LNCaP clone FGC (cell line): Measurements from ENCODE around the gene TRIP13.
"Not testable (repeated sequence)": the region's sequence is repeated elsewhere in the genome, so short reads cannot be mapped to it uniquely, and the experiment has no call there.

Experiments used
- DNase-seq: peaks from one replicate; pipeline ENCODE4 v3.0.0-alpha.2; 2011; ENCODE audit warnings: low read depth
- H3K4me3 ChIP-seq: 2 replicates; pipeline ENCODE4 v1.5.1; 2011; ENCODE audit warnings: mild to moderate bottlenecking, low read depth, low read length, control low read depth
- CTCF ChIP-seq: IDR thresholded peaks from 2 replicates; pipeline ENCODE4 v1.5.1; 2012; ENCODE audit warnings: mild to moderate bottlenecking; ENCODE audit not compliant: control insufficient read depth, insufficient read depth; ENCODE audit errors: extremely low read depth

The TRIP13 gene

DNA sequence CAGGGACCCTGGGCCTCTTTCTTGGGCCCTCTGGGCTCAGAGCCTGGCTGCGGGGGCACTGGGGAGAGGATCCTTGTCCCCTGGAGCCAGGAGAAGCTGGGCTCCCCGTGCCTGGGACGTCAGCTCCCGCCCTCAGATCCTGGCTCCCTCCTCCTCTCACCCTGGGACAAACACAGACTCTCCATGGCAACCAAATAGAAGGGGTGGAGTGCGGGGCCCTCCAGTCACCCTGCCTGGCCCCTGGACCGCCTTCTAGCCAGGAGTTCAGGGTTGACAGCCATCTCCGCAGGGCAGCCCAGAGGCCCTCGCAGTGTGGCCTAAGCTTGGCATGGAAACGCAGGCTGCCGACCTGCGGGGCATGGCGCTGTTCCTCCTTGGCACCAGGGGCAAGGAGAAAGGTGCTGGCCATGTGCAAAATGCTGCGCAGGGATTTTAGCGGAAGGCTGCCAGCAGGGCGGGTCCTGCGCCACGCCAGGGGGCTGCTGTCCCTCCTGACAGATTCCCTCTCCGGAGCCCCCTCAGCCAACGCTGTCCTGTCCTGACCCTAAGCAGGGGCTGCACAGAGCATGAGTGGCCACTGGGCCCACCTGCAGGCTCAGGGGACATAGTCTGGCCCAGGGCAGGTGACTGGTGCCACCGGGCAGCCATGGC, 42.9 kb upstream of the TRIP13 start:
- peak overlapping the region; percentile 44 for H3K4me3 ChIP-seq
- no peak for TF ChIP-seq CTCF
- DNase-seq, result no peak

DNA sequence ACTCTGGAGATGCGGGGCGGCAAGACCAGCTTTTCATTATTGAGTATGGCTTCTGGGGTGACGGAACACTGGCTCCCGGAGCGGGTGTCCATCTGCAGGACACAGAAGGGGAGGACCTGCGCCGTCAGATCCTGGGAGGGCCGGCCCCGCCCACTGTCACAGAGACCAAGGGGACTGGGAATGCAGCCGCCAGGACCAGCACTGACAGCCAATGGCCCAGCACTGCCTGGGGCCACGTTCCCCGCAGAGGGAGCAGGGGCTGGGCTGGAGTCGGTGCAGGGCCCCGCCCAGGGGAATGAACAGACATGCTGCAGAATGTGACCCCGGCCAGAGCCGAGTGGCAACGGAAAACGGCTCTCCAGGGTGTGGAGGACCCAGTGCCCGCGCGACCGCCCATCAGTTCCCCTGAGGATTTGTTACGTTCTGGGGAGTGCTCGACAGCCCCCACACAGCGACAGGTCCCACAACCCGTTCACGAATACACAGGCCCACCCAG, 42.1 kb upstream of the TRIP13 start, which contains the start of gene ZDHHC11:
Gene ZDHHC11, minus strand, starts transcription at position 476 of the 496 bp plus-strand sequence. Its CDS starts 384 bp downstream, at position 92.
- DNase-seq, result no peak
- peak within 1 kb of the TSS; percentile 44 for H3K4me3 ChIP-seq

DNA sequence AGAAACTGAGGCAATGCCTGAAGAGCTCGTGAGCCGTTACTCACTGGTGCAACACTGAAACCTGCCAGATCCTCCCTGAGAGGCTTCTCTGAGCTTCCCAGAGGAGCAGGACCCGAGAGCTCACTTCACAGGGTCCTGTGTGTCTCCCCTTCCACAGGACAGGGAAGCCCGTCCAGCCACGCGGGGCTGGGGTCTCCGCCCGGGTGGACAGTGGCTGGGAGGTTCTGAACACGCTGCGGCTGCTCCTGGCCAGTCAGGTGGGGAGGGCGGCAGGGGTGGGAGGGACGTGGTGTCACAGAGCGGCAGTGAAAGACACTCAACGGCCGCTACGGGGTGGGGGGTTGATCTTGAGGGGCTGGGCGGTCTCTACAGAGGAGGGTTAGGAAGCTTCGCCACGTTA, 41.6 kb upstream of the TRIP13 start:
- H3K4me3 ChIP-seq, result no peak overlapping the region
- TF ChIP-seq CTCF, result no peak
- no peak for DNase-seq

More for the DNA sequence above, 42.1 kb upstream of the TRIP13 start, which contains the start of gene ZDHHC11:
- no peak for TF ChIP-seq CTCF

GRCh38 chr5:851553-851952, 41.1 kb upstream of the TRIP13 start:
- H3K4me3 ChIP-seq, result no peak overlapping the region
- TF ChIP-seq CTCF, result no peak
- DNase-seq, result no peak

GRCh38 chr5:852018-852417, 40.7 kb upstream of the TRIP13 start:
- TF ChIP-seq CTCF, result no peak
- no peak for DNase-seq

GRCh38 chr5:852431-853401, 40.0 kb upstream of the TRIP13 start:
- no peak for TF ChIP-seq CTCF
- no peak for DNase-seq
- no peak overlapping the region for H3K4me3 ChIP-seq

More at GRCh38 chr5:852018-852417, 40.7 kb upstream of the TRIP13 start:
- H3K4me3 ChIP-seq, result no peak overlapping the region

DNA sequence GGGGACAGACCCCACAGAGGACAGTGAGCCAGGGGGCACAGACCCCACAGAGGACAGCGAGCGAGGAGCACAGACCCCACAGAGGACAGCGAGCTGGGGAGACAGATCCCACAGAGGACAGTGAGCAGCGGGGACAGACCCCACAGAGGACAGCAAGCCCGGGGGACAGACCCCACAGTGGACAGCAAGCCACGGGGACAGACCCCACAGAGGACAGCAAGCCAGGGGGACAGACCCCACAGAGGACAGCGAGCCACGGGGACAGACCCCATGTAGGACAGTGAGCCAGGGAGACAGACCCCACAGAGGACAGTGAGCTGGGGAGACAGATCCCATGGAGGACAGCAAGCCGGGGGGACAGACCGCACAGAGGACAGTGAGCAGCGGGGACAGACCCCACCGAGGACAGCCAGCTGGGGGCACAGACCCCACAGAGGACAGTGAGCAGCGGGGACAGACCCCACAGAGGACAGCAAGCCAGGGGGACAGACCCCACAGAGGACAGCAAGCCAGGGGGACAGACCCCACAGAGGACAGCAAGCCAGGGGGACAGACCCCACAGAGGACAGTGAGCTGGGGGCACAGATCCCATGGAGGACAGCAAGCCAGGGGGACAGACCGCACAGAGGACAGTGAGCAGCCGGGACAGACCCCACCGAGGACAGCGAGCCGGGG, 39.1 kb upstream of the TRIP13 start:
- DNase-seq, H3K4me3 ChIP-seq: not testable (repeated sequence)
